SK-N-SH (cell line): Measurements from ENCODE around the gene GALNT17.

Experiments used
- CTCF ChIP-seq: fragments of 200-600 bp; sonication (generic); IDR thresholded peaks from 2 replicates; pipeline ENCODE4 v1.6.1; 2017; ENCODE audit warnings: antibody characterized with exemption, mild to moderate bottlenecking, moderate library complexity
- ELF1 ChIP-seq: IDR thresholded peaks from 2 replicates; pipeline ENCODE4 v1.4.0; 2012
- EP300 ChIP-seq, 2 experiments: IDR thresholded peaks; 2 replicates each; pipeline versions ENCODE4 v1.4.0 to v1.6.1; 2012; ENCODE audit warnings: borderline replicate concordance in 1 of 2, low read depth in 1 of 2, low read length in 1 of 2
- FOSL2 ChIP-seq: IDR thresholded peaks from 2 replicates; pipeline ENCODE4 v1.4.0; 2012; ENCODE audit warnings: low read depth, mild to moderate bottlenecking, moderate library complexity, borderline replicate concordance
- GABPA ChIP-seq: IDR thresholded peaks from 2 replicates; pipeline ENCODE4 v1.4.0; 2012; ENCODE audit warnings: low read depth, mild to moderate bottlenecking
- JUND ChIP-seq: IDR thresholded peaks from 2 replicates; pipeline ENCODE4 v1.4.0; 2012
- MAX ChIP-seq: IDR thresholded peaks from 2 replicates; pipeline ENCODE4 v1.4.0; 2012; ENCODE audit warnings: low read depth
- MEF2A ChIP-seq: IDR thresholded peaks from 2 replicates; pipeline ENCODE4 v1.4.0; 2012; ENCODE audit warnings: low read depth, borderline replicate concordance
- SIN3A ChIP-seq: IDR thresholded peaks from 2 replicates; pipeline ENCODE4 v1.6.1; 2012; ENCODE audit warnings: low read depth, mild to moderate bottlenecking, low read length, moderate library complexity, borderline replicate concordance
- SMC3 ChIP-seq: IDR thresholded peaks from 2 replicates; pipeline ENCODE4 v1.6.1; 2012; ENCODE audit warnings: low read depth, low read length, improper control_type of control experiment
- USF1 ChIP-seq: IDR thresholded peaks from 2 replicates; pipeline ENCODE4 v1.4.0; 2012; ENCODE audit warnings: low read depth, borderline replicate concordance
- YY1 ChIP-seq: IDR thresholded peaks from 2 replicates; pipeline ENCODE4 v1.4.0; 2012; ENCODE audit warnings: low read depth, mild to moderate bottlenecking
- ZBTB33 ChIP-seq: IDR thresholded peaks from 2 replicates; pipeline ENCODE4 v1.4.0; 2012; ENCODE audit warnings: low read depth, borderline replicate concordance

- TF ChIP-seq CTCF, result no peak
- no peak for TF ChIP-seq MAX
- no peak for TF ChIP-seq EP300 (IDR thresholded peaks at IDR 0.05; ENCODE audit: borderline replicate concordance in 1 of 2, low read depth in 1 of 2, low read length in 1 of 2)
- no peak for TF ChIP-seq FOSL2
- TF ChIP-seq MEF2A, result no peak
- no peak for TF ChIP-seq ELF1
- no peak for TF ChIP-seq SIN3A
- TF ChIP-seq USF1, result no peak
- no peak for TF ChIP-seq GABPA
- TF ChIP-seq JUND, result no peak
- TF ChIP-seq YY1, result no peak
- TF ChIP-seq SMC3, result no peak
- TF ChIP-seq ZBTB33, result no peak
Observed at GRCh38 chr7:71362240-71362639, 230.3 kb downstream of the GALNT17 start.
